Measurements from ENCODE around the gene DOCK9. TPM values are rescaled to one million over a fixed set of nuclear protein-coding genes. Genes with fewer than 3 reads are reported as not detected.
"Not testable (repeated sequence)": the region's sequence is repeated elsewhere in the genome, so short reads cannot be mapped to it uniquely, and the experiment has no call there.

The DOCK9 gene
- total and polyA plus RNA-seq, 2 donors from 2014 or later = 14.0 to 125 TPM

- Histone ChIP-seq H3K27ac (ENCODE audit: low read depth in 2 of 2, low read length in 2 of 2) (no peak overlapping the region), H3K4me1 (ENCODE audit: control insufficient read depth in 2 of 3, insufficient read depth in 2 of 3, low read depth in 1 of 3, low read length in 3 of 3) (peaks cover 0 to 4% (median 0%) of the 10 kb centered on the region in 3 donors), H3K9ac (ENCODE audit: low read length in 3 of 3) (no peak overlapping the region), H3K27me3 (ENCODE audit: control insufficient read depth, insufficient read depth, low read length) (peaks cover 3% of the 10 kb centered on the region), H3K36me3 (ENCODE audit: control insufficient read depth in 2 of 3, insufficient read depth in 3 of 3, low read length in 3 of 3) (no peaks in the 10 kb centered on the region), H3K4me3 (ENCODE audit: low read length in 3 of 3) (no peak overlapping the region), H3K9me3 (ENCODE audit: control insufficient read depth in 2 of 3, insufficient read depth in 1 of 3, low read length in 3 of 3) (no peaks in the 10 kb centered on the region)
- FAIRE-seq (no peak), DNase-seq (no peak)
- no peak for TF ChIP-seq CTCF (IDR thresholded peaks at IDR 0.05; ENCODE audit: borderline replicate concordance, extremely low read depth, insufficient read depth)
- intact Hi-C loops (cut with DNase I) = no loop called here
These were observed 222.1 kb downstream of the DOCK9 start for GRCh38 chr13:98755729-98756128.

- Histone ChIP-seq H3K36me3 (ENCODE audit: control insufficient read depth in 2 of 3, insufficient read depth in 3 of 3, low read length in 3 of 3) (no peaks in the 10 kb centered on the region), H3K27ac (ENCODE audit: low read depth in 2 of 2, low read length in 2 of 2) (no peak overlapping the region), H3K9ac (ENCODE audit: low read length in 3 of 3) (no peak overlapping the region), H3K9me3 (ENCODE audit: control insufficient read depth in 2 of 3, insufficient read depth in 1 of 3, low read length in 3 of 3) (no peaks in the 10 kb centered on the region), H3K27me3 (ENCODE audit: control insufficient read depth, insufficient read depth, low read length) (peaks cover 3% of the 10 kb centered on the region), H3K4me3 (ENCODE audit: low read length in 3 of 3) (no peak overlapping the region), H3K4me1 (ENCODE audit: control insufficient read depth in 2 of 3, insufficient read depth in 2 of 3, low read depth in 1 of 3, low read length in 3 of 3) (peaks cover 0 to 4% (median 0%) of the 10 kb centered on the region in 3 donors)
- intact Hi-C loops (cut with DNase I) = no loop called here
- FAIRE-seq = no peak
- DNase-seq = no peak
- TF ChIP-seq CTCF (IDR thresholded peaks at IDR 0.05; ENCODE audit: borderline replicate concordance, extremely low read depth, insufficient read depth) = no peak
These were observed 222.7 kb downstream of the DOCK9 start for GRCh38 chr13:98755116-98755515.

GRCh38 chr13:98754468-98754867, 223.4 kb downstream of the DOCK9 start:
- intact Hi-C loops (cut with DNase I) = not testable (repeated sequence)

GRCh38 chr13:98752467-98753290, 225.2 kb downstream of the DOCK9 start, which contains the start of gene SLC15A1:
TSS of gene SLC15A1 (minus strand) at chr13:98752672. CDS start at chr13:98752598, 74 bp downstream.
- Histone ChIP-seq H3K27ac (ENCODE audit: low read depth in 2 of 2, low read length in 2 of 2) (no peak within 1 kb of the TSS), H3K4me3 (ENCODE audit: low read length in 3 of 3) (peak within 1 kb of the TSS; percentile 24 to 45 (median 42)), H3K9me3 (ENCODE audit: control insufficient read depth in 2 of 3, insufficient read depth in 1 of 3, low read length in 3 of 3) (no peaks in the 10 kb centered on the region), H3K9ac (ENCODE audit: low read length in 3 of 3) (no peak within 1 kb of the TSS), H3K36me3 (ENCODE audit: control insufficient read depth in 2 of 3, insufficient read depth in 3 of 3, low read length in 3 of 3) (no peaks in the 10 kb centered on the region), H3K4me1 (ENCODE audit: control insufficient read depth in 2 of 3, insufficient read depth in 2 of 3, low read depth in 1 of 3, low read length in 3 of 3) (peaks cover 0 to 4% (median 0%) of the 10 kb centered on the region in 3 donors), H3K27me3 (ENCODE audit: control insufficient read depth, insufficient read depth, low read length) (peaks cover 3% of the 10 kb centered on the region)
- TF ChIP-seq CTCF (IDR thresholded peaks at IDR 0.05; ENCODE audit: borderline replicate concordance, extremely low read depth, insufficient read depth) = no peak
- FAIRE-seq (no peak), DNase-seq (peak in 4 of 5 donors; percentile 21 to 63 (median 43))
- intact Hi-C loops (cut with DNase I) = no loop called here

More at GRCh38 chr13:98754468-98754867, 223.4 kb downstream of the DOCK9 start:
- not testable (repeated sequence) for H3K9ac ChIP-seq (ENCODE audit: low read length in 3 of 3); H3K4me1 ChIP-seq (ENCODE audit: control insufficient read depth in 2 of 3, insufficient read depth in 2 of 3, low read depth in 1 of 3, low read length in 3 of 3); FAIRE-seq; H3K27me3 ChIP-seq (ENCODE audit: control insufficient read depth, insufficient read depth, low read length); DNase-seq; H3K4me3 ChIP-seq (ENCODE audit: low read length in 3 of 3); H3K27ac ChIP-seq (ENCODE audit: low read depth in 2 of 2, low read length in 2 of 2); H3K9me3 ChIP-seq (ENCODE audit: control insufficient read depth in 2 of 3, insufficient read depth in 1 of 3, low read length in 3 of 3); H3K36me3 ChIP-seq (ENCODE audit: control insufficient read depth in 2 of 3, insufficient read depth in 3 of 3, low read length in 3 of 3)

Data from kidney (tissue), 14 donors.